HG03342 (cell line): Measurements from ENCODE around the gene ANKRD28.
"Not testable (repeated sequence)": the region's sequence is repeated elsewhere in the genome, so short reads cannot be mapped to it uniquely, and the experiment has no call there.

Source experiments
- ATAC-seq: cut with Tn5 transposase; IDR thresholded peaks from one replicate; pipeline ENCODE4 v1.9.1; 2021; ENCODE audit warnings: mild to moderate bottlenecking, moderate library complexity; ENCODE audit not compliant: unreplicated experiment

Gene ANKRD28

GRCh38 chr3:15778332-15778858 lies 19.4 kb downstream of the ANKRD28 start:
- ATAC-seq, result no peak

- peak; percentile 62 for ATAC-seq
These were observed 22.7 kb downstream of the ANKRD28 start for GRCh38 chr3:15774931-15775560.

DNA sequence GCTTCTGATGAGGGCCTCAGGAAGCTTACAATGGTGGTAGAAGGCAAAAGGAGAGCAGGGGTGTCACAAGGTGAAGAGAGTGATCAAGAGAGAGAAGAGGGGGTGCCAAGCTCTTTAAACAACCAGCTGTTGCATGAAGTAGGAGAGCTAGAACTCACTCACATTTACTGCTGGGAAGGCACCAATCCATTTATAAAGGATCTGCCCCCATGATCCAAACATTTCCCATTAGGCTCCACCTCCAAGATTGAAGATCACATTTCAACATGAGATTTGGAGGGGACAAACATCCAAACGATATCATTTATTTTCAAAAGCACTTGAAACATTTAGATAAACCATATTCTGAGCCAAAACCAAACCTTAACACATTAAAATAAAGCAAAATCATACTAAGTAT lies 26.3 kb downstream of the ANKRD28 start:
- ATAC-seq, result no peak

- peak; percentile 43 for ATAC-seq
These were observed 28.4 kb downstream of the ANKRD28 start for GRCh38 chr3:15769256-15769915.

DNA sequence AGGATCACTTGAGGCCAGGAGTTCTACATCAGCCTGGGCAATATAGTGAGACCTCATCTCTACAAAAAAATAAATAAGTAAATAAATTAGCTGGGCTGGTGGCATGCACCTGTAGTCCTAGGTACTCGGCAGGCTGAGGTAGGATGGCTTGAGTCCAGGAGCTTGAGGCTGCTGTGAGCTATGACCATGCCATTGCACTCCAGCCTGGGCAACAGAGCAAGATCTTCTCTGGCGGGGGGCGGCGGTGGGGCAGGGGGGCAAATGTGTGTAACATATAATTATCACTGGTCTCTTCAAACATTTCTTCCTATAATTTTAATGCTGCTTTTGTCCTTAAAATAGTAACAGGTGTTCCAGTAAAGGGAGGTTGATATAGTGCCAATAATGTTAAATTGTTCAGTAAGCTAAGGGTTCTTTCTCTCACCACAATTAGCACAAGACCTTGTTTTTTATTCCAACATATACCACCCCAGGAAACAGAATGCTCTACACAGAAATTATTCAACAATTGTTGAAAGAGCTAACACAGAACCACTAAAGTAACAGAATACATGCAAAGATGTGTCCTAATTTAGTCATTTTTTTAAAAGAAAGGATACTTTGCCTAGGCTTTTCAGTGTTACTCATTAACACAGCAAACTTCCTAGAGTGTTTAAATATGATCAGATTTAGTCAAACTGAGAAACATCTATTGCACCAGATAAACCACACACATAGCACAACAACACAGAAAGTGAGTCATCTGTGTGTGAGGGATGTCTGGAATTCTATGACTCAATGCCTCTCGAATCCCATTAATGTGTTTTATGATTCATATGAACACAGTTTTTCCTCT lies 29.1 kb downstream of the ANKRD28 start:
- peak; percentile 74 for ATAC-seq

GRCh38 chr3:15766406-15766805 lies 31.4 kb downstream of the ANKRD28 start:
- ATAC-seq, result no peak

DNA sequence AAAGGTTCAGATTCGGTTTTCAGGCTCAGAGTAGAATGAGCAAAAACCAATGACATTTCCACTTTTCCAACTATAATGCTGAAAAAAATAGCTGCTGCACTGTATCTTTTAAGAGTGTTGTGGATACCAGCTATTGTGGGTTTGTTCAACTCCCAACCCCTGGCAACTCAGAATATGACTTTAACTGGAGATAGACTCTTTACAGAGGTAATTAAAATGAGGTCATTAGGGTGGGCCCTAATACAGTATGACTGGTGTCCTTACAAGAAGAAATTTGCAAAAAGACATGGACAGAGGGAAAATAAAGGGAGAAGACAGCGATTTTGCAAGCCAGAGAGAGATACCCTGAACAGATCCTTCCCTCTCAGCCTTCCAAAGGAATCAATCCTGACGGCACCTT lies 39.5 kb downstream of the ANKRD28 start:
- no peak for ATAC-seq

GRCh38 chr3:15757824-15758223 lies 40.0 kb downstream of the ANKRD28 start:
- ATAC-seq, result no peak

- ATAC-seq, result no peak
These were observed 41.3 kb downstream of the ANKRD28 start for GRCh38 chr3:15756505-15756904.

DNA sequence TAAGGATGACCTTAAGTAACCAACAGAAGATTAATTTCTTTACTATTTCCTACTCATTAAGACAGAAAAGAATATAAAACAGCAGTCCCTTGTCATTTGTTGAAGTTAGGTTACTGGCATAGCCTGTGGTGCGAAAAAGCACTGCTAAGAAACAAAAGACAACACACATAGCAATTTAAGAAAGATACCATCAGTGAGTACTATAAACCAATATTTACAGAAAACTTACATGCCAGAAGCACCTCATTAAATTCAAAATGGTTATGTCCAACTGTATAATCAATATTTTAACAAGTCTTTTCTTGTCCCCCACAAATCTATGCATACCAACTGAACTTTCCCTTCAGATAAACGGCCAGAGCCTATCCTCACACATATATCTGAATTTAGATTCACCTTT lies 42.0 kb downstream of the ANKRD28 start:
- no peak for ATAC-seq

DNA sequence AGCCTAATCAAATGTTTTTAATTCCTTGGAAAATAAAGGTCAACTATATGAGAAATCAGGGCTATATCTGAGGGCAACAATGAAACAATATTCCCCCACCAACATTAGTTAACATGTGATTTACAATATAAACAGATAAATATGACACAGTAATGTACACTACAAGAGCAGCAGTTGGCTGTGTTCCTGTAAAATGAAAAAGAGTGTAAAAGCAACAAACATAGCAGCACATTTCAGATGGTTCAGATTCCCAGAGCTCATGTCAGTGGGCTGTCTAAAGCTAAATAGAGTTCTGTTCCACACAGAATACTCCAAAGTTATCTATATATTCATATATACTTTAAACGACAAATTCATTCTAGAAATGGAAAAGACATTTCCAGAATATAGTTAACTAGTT lies 42.6 kb downstream of the ANKRD28 start:
- no peak for ATAC-seq

GRCh38 chr3:15754047-15754446 lies 43.7 kb downstream of the ANKRD28 start:
- ATAC-seq, result no peak

GRCh38 chr3:15753056-15753710 lies 44.6 kb downstream of the ANKRD28 start:
- no peak for ATAC-seq

- no peak for ATAC-seq
These were observed 46.9 kb downstream of the ANKRD28 start for GRCh38 chr3:15750879-15751278.

- ATAC-seq, result no peak
These were observed 47.6 kb downstream of the ANKRD28 start for GRCh38 chr3:15750143-15750542.

GRCh38 chr3:15745896-15746295 lies 51.9 kb downstream of the ANKRD28 start:
- not testable (repeated sequence) for ATAC-seq

GRCh38 chr3:15744176-15744575 lies 53.6 kb downstream of the ANKRD28 start:
- ATAC-seq, result no peak

DNA sequence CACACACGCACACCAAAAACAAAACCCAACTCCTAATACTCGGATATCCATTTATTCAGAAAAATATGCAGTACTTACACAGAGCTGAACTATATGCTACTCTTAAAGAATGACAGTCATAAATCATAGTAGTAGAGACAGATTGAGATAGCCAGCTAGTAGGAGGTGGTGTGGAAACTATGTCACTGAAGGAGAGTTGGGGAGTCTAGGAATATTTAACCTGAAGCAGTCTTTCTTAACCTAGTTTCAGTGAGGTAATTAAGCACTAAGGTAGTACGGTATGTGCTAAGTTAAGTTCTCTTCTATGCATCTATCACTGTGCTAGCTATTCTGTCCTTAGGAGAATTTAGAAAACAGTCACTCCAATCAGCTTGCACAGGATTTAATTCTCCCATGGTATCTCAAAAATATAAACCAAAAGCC lies 54.2 kb downstream of the ANKRD28 start:
- no peak for ATAC-seq

- ATAC-seq, result not testable (repeated sequence)
These were observed 55.5 kb downstream of the ANKRD28 start for GRCh38 chr3:15742236-15742635.

GRCh38 chr3:15738616-15739005 lies 59.2 kb downstream of the ANKRD28 start:
- not testable (repeated sequence) for ATAC-seq

DNA sequence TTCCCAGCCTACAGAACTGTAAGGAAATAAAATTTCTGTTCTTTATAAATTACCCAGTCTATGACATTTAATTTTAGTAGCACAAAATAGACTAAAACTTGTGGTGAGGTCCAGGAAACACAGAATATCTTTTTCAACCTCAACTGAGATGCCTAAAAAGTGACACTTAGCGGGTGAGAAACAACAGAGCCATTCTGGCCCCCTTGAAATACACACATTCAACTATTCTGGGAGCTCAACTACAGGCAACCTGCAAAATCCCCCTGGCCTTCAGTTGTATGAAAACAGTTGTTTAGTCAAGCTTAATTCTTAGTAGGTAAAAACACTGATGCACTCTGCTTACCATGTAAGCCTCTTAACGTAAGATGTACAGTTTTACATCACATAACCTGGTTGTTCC lies 66.8 kb downstream of the ANKRD28 start:
- no peak for ATAC-seq
